VCaP (cell line): ENCODE data around the gene TCF7.

Experiments used
- H3K27ac ChIP-seq: fragments of 450-650 bp; 2 replicates; pipeline ENCODE4 v1.5.1; 2017
- CTCF ChIP-seq: fragments of 450-650 bp; conservative IDR thresholded peaks from 2 replicates; pipeline ENCODE4 v1.5.1; 2017; ENCODE audit warnings: mild to moderate bottlenecking, moderate library complexity

TCF7 gene

GRCh38 chr5:134075102-134075501 is 39.4 kb upstream of the TCF7 start:
- no peak for TF ChIP-seq CTCF

GRCh38 chr5:134077926-134078580 is 36.4 kb upstream of the TCF7 start:
- H3K27ac ChIP-seq: no peak overlapping the region
- no peak for TF ChIP-seq CTCF

More at GRCh38 chr5:134075102-134075501, 39.4 kb upstream of the TCF7 start:
- no peak overlapping the region for H3K27ac ChIP-seq

- no peak overlapping the region for H3K27ac ChIP-seq
- TF ChIP-seq CTCF: no peak
These were observed 34.5 kb upstream of the TCF7 start for GRCh38 chr5:134079748-134080581.

GRCh38 chr5:134082264-134082992 is 32.1 kb upstream of the TCF7 start:
- TF ChIP-seq CTCF: no peak
- H3K27ac ChIP-seq: no peak overlapping the region

GRCh38 chr5:134083517-134083916 is 31.0 kb upstream of the TCF7 start:
- TF ChIP-seq CTCF: no peak
- H3K27ac ChIP-seq: no peak overlapping the region

- TF ChIP-seq CTCF: no peak
These were observed 30.4 kb upstream of the TCF7 start for GRCh38 chr5:134084022-134084565.

GRCh38 chr5:134084570-134084969 is 29.9 kb upstream of the TCF7 start:
- TF ChIP-seq CTCF: no peak
- H3K27ac ChIP-seq: no peak overlapping the region

More at GRCh38 chr5:134084022-134084565, 30.4 kb upstream of the TCF7 start:
- no peak overlapping the region for H3K27ac ChIP-seq
